HL-60 (cell line): ENCODE data around the gene HSPA13.
A peak's percentile ranks its signal among the peaks of the same experiment; 100 is the strongest.

Source experiments
- DNase-seq, 2 experiments: peaks; one replicate each; pipeline ENCODE4 v3.0.0-alpha.2; 2010 to 2020; ENCODE audit warnings: low read depth in 1 of 2, low spot score in 1 of 2
- H3K27ac ChIP-seq: fragments of 250-450 bp; sonication (Bioruptor Pico); replicated peaks from 2 replicates; pipeline ENCODE4 v1.5.1; 2020; ENCODE audit warnings: mild to moderate bottlenecking, moderate library complexity
- H3K27me3 ChIP-seq: fragments of 250-450 bp; sonication (Bioruptor Pico); 2 replicates; pipeline ENCODE4 v1.5.1; 2021; ENCODE audit warnings: mild to moderate bottlenecking, moderate library complexity; ENCODE audit not compliant: insufficient read depth, poor library complexity, severe bottlenecking
- H3K4me3 ChIP-seq: replicated peaks from 2 replicates; pipeline ENCODE4 v1.5.1; 2011; ENCODE audit warnings: mild to moderate bottlenecking, control low read depth, low read length; ENCODE audit not compliant: insufficient read depth
- GABPA ChIP-seq: IDR thresholded peaks from 2 replicates; pipeline ENCODE4 v1.6.1; 2012; ENCODE audit warnings: low read depth
- POLR2AphosphoS5 ChIP-seq: IDR thresholded peaks from 2 replicates; pipeline ENCODE4 v1.6.1; 2012; ENCODE audit warnings: low read depth
- SPI1 ChIP-seq: IDR thresholded peaks from 2 replicates; pipeline ENCODE4 v1.6.1; 2012; ENCODE audit warnings: low read depth, mild to moderate bottlenecking, borderline replicate concordance
- TF ChIP-seq, protein P1 (sequence below): IDR thresholded peaks from one replicate; pipeline ENCODE4 v1.5.1; 2011; ENCODE audit warnings: low read length, control low read depth, inconsistent platforms; ENCODE audit not compliant: insufficient read depth
- TF ChIP-seq, protein P2 (sequence below): IDR thresholded peaks from 2 replicates; pipeline ENCODE4 v1.6.1; 2012; ENCODE audit warnings: low read depth; ENCODE audit not compliant: insufficient replicate concordance

HSPA13 gene

DNA sequence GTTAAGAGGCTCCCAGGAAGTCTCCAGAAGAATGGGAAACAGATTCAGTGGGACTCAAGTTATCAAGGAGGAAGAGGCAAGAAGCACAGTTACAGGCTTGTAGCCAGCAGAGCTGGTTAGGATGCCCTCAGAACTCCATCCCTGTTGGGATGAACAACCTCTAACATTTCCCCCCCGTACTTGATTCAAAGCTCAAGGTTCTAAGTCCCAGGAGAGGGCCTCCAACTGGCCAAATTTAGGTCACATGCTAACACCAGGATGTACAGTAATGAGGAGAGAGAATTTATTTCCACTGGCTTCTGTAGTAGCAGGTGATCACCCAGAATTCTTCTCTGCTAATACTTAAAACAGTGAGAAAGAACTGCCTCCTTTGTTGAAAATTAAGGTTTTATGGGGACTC lies 22.3 kb upstream of the HSPA13 start:
- Histone ChIP-seq H3K27me3 (no peaks in the 10 kb centered on the region), H3K4me3 (no peak overlapping the region), H3K27ac (no peak overlapping the region)
- TF ChIP-seq SPI1 (no peak), GABPA (no peak)
- DNase-seq = no peak

DNA sequence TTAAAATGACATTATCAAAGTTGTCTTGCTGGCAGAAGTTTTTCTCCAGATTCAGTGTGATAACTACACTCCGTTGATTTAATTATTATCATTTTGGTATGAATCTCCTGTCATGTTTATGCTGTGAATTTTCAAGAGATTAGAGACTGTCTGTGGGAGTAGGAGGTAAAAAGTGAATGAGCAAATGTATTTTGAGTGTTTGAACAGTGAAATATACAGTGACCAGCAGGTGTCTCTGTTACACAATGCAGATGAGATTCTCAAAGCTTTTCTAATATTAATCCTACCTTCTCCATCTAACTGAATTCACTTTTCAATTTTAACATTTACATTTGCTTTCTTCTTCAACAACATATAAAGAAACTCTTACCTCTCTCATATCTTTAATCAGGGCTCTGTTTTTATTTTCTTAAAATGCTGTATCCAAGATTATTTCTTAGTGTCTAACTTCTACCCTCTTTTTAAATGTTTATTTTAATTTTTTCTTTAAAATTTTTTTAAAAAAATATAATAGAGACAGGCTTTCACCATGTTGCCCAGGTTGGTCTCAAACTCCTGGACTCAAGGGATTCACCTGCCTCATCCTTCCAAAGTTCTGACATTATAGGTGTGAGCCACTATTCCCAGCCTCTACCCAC lies 20.9 kb upstream of the HSPA13 start:
- TF ChIP-seq, protein P1, sequence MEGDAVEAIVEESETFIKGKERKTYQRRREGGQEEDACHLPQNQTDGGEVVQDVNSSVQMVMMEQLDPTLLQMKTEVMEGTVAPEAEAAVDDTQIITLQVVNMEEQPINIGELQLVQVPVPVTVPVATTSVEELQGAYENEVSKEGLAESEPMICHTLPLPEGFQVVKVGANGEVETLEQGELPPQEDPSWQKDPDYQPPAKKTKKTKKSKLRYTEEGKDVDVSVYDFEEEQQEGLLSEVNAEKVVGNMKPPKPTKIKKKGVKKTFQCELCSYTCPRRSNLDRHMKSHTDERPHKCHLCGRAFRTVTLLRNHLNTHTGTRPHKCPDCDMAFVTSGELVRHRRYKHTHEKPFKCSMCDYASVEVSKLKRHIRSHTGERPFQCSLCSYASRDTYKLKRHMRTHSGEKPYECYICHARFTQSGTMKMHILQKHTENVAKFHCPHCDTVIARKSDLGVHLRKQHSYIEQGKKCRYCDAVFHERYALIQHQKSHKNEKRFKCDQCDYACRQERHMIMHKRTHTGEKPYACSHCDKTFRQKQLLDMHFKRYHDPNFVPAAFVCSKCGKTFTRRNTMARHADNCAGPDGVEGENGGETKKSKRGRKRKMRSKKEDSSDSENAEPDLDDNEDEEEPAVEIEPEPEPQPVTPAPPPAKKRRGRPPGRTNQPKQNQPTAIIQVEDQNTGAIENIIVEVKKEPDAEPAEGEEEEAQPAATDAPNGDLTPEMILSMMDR = peak; percentile 59
- no peak for TF ChIP-seq GABPA
- Histone ChIP-seq H3K4me3 (no peak overlapping the region), H3K27ac (no peak overlapping the region), H3K27me3 (no peaks in the 10 kb centered on the region)
- peak in 1 of 2 experiments; percentile 17 for DNase-seq

DNA sequence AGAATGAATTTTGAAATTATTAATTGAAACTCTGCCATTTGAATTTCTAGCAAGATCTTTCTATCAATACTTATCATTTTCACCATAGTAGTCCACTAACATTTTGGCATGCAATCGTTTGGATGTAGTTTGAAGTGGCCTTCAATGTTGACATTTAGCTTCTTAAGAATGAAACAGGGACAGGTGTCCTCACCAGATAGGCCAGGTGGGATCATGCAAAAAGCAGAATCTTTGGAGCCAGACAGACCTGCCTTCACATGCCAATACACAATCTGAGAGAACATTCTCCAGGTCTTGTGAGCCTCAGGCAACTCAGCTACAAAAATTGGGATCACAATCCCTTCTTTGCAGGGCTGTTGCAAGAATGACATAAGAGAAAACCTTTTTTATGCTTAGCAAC lies 18.3 kb upstream of the HSPA13 start:
- H3K4me3 ChIP-seq = no peak overlapping the region
- TF ChIP-seq, protein P2, sequence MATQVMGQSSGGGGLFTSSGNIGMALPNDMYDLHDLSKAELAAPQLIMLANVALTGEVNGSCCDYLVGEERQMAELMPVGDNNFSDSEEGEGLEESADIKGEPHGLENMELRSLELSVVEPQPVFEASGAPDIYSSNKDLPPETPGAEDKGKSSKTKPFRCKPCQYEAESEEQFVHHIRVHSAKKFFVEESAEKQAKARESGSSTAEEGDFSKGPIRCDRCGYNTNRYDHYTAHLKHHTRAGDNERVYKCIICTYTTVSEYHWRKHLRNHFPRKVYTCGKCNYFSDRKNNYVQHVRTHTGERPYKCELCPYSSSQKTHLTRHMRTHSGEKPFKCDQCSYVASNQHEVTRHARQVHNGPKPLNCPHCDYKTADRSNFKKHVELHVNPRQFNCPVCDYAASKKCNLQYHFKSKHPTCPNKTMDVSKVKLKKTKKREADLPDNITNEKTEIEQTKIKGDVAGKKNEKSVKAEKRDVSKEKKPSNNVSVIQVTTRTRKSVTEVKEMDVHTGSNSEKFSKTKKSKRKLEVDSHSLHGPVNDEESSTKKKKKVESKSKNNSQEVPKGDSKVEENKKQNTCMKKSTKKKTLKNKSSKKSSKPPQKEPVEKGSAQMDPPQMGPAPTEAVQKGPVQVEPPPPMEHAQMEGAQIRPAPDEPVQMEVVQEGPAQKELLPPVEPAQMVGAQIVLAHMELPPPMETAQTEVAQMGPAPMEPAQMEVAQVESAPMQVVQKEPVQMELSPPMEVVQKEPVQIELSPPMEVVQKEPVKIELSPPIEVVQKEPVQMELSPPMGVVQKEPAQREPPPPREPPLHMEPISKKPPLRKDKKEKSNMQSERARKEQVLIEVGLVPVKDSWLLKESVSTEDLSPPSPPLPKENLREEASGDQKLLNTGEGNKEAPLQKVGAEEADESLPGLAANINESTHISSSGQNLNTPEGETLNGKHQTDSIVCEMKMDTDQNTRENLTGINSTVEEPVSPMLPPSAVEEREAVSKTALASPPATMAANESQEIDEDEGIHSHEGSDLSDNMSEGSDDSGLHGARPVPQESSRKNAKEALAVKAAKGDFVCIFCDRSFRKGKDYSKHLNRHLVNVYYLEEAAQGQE = no peak
- TF ChIP-seq, protein P1 = no peak
- no peak for TF ChIP-seq GABPA
- no peak for TF ChIP-seq SPI1
- TF ChIP-seq POLR2AphosphoS5 = no peak
- H3K27me3 ChIP-seq = no peaks in the 10 kb centered on the region
- DNase-seq = no peak
- no peak overlapping the region for H3K27ac ChIP-seq

DNA sequence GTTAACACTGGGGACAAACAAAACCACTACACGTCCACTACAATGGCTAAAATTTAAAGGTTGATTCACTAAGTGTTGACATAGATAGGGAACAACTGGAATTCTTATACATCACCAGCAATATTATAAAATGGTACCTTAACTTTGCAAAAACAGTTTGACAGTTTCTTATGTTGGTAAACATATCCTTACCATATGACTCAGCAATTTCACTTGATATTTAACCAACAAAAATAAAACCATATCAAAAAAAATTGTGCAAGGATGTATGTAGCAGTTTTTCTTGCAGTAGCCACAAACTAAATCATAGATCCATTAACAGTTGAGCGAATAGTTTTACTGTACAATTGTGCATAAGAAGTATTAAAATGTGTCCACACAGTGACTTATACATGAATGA lies 5.3 kb upstream of the HSPA13 start:
- no peaks in the 10 kb centered on the region for H3K27me3 ChIP-seq
- TF ChIP-seq, protein P1 = no peak
- no peak for TF ChIP-seq POLR2AphosphoS5
- TF ChIP-seq, protein P2 = no peak
- no peak for TF ChIP-seq SPI1
- no peak for TF ChIP-seq GABPA
- no peak overlapping the region for H3K27ac ChIP-seq
- DNase-seq = no peak
- no peak overlapping the region for H3K4me3 ChIP-seq
